Activated CD8-positive, alpha-beta memory T cell treated with anti-CD3 and anti-CD28 coated beads, Interleukin-2, amount 50 U/mL, for 48 hours (primary cell): ENCODE results near the gene SP9.

Source experiments
- DNase-seq: peaks from one replicate; pipeline ENCODE4 v3.0.0-alpha.2; 2020

Gene SP9

DNA sequence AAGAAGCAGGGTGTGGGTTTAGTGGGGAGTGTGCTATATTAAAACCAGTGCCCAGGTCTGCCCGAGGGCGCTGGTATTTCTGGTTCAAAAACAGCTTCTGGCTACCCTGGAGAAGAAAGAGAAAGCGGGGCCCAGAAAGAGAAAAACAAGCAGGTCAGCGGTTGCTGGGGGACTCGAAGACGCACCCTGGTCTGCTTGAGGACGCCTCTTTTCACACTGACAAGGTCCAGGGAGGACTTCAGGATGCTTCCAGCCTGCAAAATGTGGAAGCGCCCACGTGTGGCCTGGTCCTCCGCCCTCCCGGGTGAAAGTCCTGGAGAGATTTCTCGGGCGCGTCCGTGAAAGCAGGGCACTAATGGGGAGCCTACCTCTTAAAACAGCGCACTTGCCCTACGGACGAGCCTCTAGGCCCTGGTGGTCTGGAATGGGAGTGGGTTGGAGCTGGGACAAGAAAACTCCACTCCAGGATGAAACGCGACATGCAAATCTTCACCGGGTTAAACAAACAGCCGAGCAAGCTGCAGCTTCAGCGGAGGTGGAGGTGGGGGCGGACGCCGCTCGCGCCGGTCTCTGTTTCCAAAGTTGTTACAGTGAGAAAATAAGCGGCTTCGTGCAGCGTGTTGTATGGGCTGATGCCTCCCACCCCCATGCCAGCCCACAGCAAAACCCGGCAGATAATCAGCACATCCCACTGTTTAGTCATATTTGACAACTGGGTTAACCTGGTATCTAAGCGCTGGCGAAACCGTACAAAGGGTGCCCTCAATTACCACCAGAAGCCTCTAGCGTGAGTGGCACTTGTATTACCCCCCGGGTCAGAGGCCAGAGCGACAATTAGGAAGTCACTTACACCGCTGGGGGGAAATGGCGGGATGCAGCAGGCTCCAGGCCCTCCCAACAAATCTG, 1.1 kb upstream of the SP9 start:
- peak; percentile 63 for DNase-seq

GRCh38 chr2:174334278-174334715, 457 bp upstream of the SP9 start:
- peak; percentile 59 for DNase-seq

- peak; percentile 61 for DNase-seq
Measured at GRCh38 chr2:174335254-174335987, 667 bp downstream of the SP9 start.

DNA sequence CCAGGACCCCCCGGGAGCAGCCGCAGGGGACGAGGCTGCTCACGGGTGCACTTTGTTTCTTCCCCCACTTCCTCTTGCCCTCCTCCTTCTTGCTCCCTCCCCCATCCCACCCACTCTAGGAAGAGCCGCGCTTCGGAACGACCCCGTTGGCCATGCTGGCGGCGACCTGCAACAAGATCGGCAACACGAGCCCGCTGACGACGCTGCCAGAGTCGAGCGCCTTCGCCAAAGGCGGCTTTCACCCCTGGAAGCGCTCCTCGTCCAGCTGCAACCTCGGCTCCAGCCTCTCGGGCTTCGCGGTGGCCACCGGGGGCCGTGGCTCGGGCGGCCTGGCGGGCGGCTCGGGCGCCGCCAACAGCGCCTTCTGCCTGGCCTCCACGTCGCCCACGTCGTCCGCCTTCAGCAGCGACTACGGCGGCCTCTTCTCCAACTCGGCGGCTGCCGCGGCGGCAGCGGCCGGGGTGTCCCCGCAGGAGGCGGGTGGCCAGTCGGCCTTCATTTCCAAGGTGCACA, 1.3 kb downstream of the SP9 start:
- peak; percentile 72 for DNase-seq

GRCh38 chr2:174336501-174337336, 2.0 kb downstream of the SP9 start:
- DNase-seq, result peak; percentile 79

DNA sequence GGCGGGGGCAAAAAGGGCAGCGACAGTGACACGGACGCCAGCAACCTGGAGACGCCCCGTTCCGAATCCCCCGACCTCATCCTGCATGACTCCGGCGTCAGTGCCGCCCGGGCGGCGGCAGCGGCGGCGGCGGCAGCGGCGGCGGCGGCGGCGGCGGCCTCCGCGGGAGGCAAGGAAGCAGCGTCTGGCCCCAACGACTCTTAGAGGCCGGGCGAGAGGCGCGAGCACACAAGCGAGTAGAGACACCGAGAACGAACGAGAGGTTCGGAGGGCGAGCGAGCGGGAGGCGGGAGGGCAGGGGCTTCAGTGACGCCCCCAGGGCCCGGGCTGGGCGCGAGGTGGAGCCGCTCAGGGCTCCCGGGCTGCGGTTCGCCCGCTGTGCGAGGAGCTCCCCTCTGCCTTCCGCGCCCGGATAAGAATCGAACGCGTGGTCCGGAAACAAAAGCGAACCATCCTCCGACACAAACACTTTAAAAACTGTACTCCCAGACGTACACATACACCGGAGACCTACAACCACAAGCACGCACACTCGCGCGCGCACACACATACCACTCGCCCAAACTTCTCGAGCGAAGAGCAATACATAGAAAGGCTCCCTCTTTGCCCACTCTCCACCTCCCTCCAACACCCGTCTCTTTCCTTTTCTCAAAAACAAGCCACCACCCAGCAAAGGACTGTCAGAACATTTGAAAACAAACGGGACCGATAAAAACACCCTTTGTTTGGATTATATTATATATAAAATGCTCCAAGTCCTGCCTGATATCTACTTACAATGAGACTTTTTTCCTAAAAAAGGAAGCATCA, 2.8 kb downstream of the SP9 start:
- peak; percentile 69 for DNase-seq

GRCh38 chr2:174338147-174338605, 3.4 kb downstream of the SP9 start:
- DNase-seq, result no peak

GRCh38 chr2:174338671-174339560, 4.2 kb downstream of the SP9 start:
- no peak for DNase-seq

GRCh38 chr2:174339561-174340399, 5.0 kb downstream of the SP9 start:
- peak; percentile 57 for DNase-seq

- DNase-seq, result peak; percentile 59
Measured at GRCh38 chr2:174340400-174341292, 5.9 kb downstream of the SP9 start.

GRCh38 chr2:174341293-174341994, 6.7 kb downstream of the SP9 start:
- DNase-seq, result peak; percentile 95

DNA sequence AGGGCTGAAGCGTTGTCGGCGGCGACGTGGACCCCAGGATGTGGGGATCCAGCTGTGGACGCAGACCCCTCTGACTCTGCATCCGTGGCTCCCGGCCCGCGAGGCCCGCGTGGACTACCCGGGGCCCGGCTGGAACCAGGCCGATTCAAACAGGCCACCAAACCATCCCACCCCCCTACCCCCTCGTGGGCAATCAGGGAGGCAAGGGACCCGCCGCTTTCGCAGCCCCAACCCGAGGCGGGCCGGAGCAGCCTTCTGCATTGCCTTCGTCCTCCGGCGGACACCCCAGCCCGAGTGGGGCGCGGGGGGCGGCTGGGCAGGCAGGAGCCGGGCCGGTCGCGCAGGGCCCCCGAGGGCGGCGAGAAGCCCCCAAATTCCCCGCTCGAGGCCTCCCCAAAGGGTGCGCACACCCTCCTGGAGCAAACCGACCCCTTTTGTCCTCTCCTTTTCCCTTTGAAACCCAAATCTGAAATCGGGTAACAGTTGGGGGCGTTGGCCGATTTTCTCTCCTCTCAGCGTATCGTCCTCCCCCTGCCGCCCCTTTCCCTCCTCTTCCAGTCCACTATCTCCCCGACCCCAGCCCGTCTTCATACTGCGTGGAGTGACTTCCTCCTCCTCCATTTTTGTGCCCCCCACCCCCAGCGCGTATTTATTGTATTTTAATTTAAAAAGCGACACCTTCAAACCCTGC, 7.4 kb downstream of the SP9 start:
- peak; percentile 70 for DNase-seq

DNA sequence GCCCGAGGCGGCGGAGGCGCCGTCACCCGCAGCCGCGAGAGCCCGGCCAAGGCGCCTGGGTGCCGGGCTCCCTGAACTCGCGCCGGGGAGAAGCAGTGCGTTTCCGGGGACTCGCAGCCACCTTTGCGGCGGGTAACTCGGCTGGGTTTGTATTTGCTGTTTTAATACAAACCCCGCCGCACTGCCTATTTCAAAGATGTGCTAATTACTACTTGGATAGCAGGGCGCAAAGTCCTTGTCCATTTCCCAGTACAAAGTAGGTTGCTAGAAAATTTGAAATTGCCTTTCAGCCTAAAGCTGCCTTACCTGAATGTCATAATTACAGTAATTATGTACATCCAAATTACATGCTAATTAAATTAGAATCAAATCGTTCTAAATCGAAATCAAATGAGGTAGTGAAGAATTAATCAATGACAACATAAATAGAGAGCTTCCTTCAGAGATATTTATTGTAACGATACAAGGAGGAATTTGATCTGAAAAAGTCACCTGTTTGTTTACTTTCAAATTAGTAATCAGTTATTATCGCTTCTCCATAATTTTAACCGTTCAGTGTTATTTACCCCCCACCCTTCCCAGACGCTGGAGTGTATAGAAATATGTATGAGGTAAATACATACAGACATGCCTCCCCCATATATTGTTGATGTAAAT, 8.1 kb downstream of the SP9 start:
- no peak for DNase-seq

DNA sequence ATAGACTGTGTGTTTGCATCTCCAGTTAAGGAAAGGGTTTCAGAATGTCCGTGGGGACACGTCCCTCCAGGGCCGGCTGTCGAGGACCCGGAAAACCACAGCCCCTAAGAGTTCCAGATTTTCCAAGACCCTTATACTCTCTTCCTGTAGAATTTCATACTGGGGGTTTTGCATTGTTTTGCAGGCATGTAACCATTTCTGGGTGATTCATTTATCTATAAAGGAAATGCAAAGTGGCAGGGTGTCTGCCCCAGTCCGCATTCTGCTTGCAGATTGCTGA, 8.5 kb downstream of the SP9 start:
- DNase-seq, result no peak

DNA sequence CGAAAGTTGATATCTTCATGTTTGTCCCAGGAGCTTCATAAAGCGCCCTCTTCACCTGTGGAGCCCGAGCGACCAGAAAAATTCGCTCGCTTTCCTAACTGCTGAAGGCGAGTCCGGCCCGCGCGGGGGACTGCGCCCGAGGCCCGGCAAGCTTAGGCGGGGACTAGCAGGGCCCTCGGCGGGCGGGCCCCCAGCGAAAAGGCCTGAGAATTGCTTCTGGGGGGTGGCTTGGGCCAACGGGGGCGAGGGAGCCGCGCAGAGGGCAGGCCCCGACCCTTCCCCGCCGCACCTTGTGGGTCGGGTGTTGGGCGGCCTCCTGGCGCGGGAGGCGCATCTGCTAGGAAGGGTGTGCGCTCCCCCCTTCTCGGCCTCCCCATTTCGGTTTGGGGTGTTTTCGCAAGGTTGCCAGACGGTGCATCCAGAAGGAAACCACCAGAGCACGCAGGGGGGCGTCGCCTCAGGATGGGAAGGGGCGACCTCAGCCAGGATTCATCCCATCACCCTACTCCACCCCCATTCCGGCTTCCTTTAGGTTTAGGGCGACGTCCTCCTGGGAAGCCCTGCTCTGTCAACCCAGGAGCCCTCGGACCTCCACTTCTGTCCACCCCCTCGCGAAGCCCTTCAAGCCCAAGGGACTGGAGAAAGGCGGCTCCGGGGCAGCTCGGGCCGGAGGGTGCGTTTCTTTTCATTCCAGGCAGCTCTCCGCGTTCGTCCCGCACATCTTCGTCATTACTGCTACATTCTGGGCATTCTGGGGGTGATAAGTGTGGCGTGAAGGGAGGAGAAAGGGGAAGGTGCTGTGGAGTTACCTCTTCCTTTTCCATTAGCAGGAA, 9.1 kb downstream of the SP9 start:
- DNase-seq, result peak; percentile 62
